ENCODE results near the gene OXCT1.
A peak's percentile ranks its signal among the peaks of the same experiment; 100 is the strongest.

OXCT1 gene

GRCh38 chr5:41869724-41870626, at the start of gene OXCT1:
OXCT1 (minus strand) TSS chr5:41870425; CDS start chr5:41870358, 67 bp downstream.
- TF ChIP-seq, protein P1, sequence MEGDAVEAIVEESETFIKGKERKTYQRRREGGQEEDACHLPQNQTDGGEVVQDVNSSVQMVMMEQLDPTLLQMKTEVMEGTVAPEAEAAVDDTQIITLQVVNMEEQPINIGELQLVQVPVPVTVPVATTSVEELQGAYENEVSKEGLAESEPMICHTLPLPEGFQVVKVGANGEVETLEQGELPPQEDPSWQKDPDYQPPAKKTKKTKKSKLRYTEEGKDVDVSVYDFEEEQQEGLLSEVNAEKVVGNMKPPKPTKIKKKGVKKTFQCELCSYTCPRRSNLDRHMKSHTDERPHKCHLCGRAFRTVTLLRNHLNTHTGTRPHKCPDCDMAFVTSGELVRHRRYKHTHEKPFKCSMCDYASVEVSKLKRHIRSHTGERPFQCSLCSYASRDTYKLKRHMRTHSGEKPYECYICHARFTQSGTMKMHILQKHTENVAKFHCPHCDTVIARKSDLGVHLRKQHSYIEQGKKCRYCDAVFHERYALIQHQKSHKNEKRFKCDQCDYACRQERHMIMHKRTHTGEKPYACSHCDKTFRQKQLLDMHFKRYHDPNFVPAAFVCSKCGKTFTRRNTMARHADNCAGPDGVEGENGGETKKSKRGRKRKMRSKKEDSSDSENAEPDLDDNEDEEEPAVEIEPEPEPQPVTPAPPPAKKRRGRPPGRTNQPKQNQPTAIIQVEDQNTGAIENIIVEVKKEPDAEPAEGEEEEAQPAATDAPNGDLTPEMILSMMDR (conservative IDR thresholded peaks at IDR 0.05; ENCODE audit: low read depth, low read length) = no peak
- H3K4me3 ChIP-seq (ENCODE audit: low read depth, low read length) = peak within 1 kb of the TSS; percentile 91
- peak; percentile 85 for DNase-seq (ENCODE audit: low read depth)

DNA sequence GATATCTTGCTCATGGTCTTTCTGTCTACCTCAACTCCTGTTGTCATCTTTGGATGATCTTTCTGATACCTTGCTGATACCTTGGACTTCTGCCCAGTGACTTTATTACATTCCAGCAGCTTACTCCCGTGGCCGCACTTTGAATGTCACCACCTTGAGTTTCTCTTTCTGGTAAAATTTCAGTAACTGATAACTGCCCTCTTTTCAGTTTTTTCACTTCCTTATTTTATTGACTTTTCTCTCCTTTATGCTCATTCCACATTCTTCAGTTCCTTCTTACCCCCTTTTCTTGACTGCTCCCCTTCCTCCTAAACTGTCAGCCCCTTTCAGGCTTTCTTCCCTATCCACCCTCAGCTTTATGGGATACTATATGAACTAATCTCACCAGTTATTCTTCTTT, 47.9 kb upstream of the OXCT1 start:
- TF ChIP-seq, protein P1 (conservative IDR thresholded peaks at IDR 0.05; ENCODE audit: low read depth, low read length) = no peak
- no peak overlapping the region for H3K4me3 ChIP-seq (ENCODE audit: low read depth, low read length)
- DNase-seq (ENCODE audit: low read depth) = no peak

- H3K4me3 ChIP-seq (ENCODE audit: low read depth, low read length) = no peak overlapping the region
- TF ChIP-seq, protein P1 (conservative IDR thresholded peaks at IDR 0.05; ENCODE audit: low read depth, low read length) = no peak
- peak; percentile 72 for DNase-seq (ENCODE audit: low read depth)
Observed at GRCh38 chr5:41908374-41909079, 38.3 kb upstream of the OXCT1 start.

- H3K4me3 ChIP-seq (ENCODE audit: low read depth, low read length) = no peak overlapping the region
- TF ChIP-seq, protein P1 (conservative IDR thresholded peaks at IDR 0.05; ENCODE audit: low read depth, low read length) = no peak
- DNase-seq (ENCODE audit: low read depth) = no peak
Observed at GRCh38 chr5:41906151-41906550, 35.9 kb upstream of the OXCT1 start.

GRCh38 chr5:41903892-41904799, 33.9 kb upstream of the OXCT1 start, which contains the start of gene RIMOC1:
RIMOC1 (plus strand) TSS chr5:41904344; CDS start chr5:41904368, 24 bp downstream.
- H3K4me3 ChIP-seq (ENCODE audit: low read depth, low read length) = peak within 1 kb of the TSS; percentile 92
- DNase-seq (ENCODE audit: low read depth) = peak; percentile 100
- TF ChIP-seq, protein P1 (conservative IDR thresholded peaks at IDR 0.05; ENCODE audit: low read depth, low read length) = no peak

- H3K4me3 ChIP-seq (ENCODE audit: low read depth, low read length) = peak overlapping the region; percentile 92
- TF ChIP-seq, protein P1 (conservative IDR thresholded peaks at IDR 0.05; ENCODE audit: low read depth, low read length) = no peak
- DNase-seq (ENCODE audit: low read depth) = no peak
Observed at GRCh38 chr5:41903382-41903891, 33.2 kb upstream of the OXCT1 start.
